Astrocyte (in vitro differentiated cells and primary cell): ENCODE measurements around the gene CASP2. TPM values are rescaled to one million over a fixed set of nuclear protein-coding genes. Genes with fewer than 3 reads are reported as not detected.

Experiments
- DNase-seq: peaks from one replicate; pipeline ENCODE4 v3.0.0-alpha.2; 2010; ENCODE audit warnings: low read depth
- FAIRE-seq: peaks from 2 replicates; lab custom pipeline; 2011; peaks lifted over from hg19 to GRCh38; lab: Jason Lieb, UNC
- H2AFZ ChIP-seq: 2 replicates; pipeline ENCODE4 v1.6.0; 2012; ENCODE audit warnings: low read depth, low read length, inconsistent platforms
- H3K27ac ChIP-seq: 2 replicates; pipeline ENCODE4 v1.5.1; 2011; ENCODE audit warnings: low read depth, low read length, inconsistent platforms
- H3K27me3 ChIP-seq: 2 replicates; pipeline ENCODE4 v1.6.0; 2011; ENCODE audit warnings: low read length, inconsistent platforms; ENCODE audit not compliant: insufficient read depth
- H3K36me3 ChIP-seq: 2 replicates; pipeline ENCODE4 v1.5.1; 2011; ENCODE audit warnings: low read length, inconsistent platforms; ENCODE audit not compliant: insufficient read depth
- H3K4me1 ChIP-seq: 2 replicates; pipeline ENCODE4 v1.5.1; 2011; ENCODE audit warnings: low read length, inconsistent platforms; ENCODE audit not compliant: insufficient read depth
- H3K4me2 ChIP-seq: 2 replicates; pipeline ENCODE4 v1.6.0; 2012; ENCODE audit warnings: low read length, inconsistent platforms
- H3K4me3 ChIP-seq: 2 replicates; pipeline ENCODE4 v1.5.1; 2011; ENCODE audit warnings: low read depth, mild to moderate bottlenecking, low read length, inconsistent platforms; ENCODE audit not compliant: insufficient read depth
- H3K79me2 ChIP-seq: 2 replicates; pipeline ENCODE4 v1.6.0; 2012; ENCODE audit warnings: mild to moderate bottlenecking, low read length, inconsistent platforms; ENCODE audit not compliant: insufficient read depth
- H3K9ac ChIP-seq: 2 replicates; pipeline ENCODE4 v1.6.0; 2012; ENCODE audit warnings: mild to moderate bottlenecking, low read length, inconsistent platforms
- H3K9me3 ChIP-seq: 2 replicates; pipeline ENCODE4 v1.5.1; 2012; ENCODE audit warnings: low read depth, mild to moderate bottlenecking, low read length, inconsistent platforms; ENCODE audit not compliant: insufficient read depth
- H4K20me1 ChIP-seq: 2 replicates; pipeline ENCODE4 v1.6.0; 2012; ENCODE audit warnings: low read length, inconsistent platforms; ENCODE audit not compliant: insufficient read depth
- H3K27ac Mint-ChIP-seq: one replicate; pipeline ENCODE4 v1.8.0; 2021; ENCODE audit warnings: mild to moderate bottlenecking, mixed read lengths; ENCODE audit not compliant: unreplicated experiment
- H3K27me3 Mint-ChIP-seq: one replicate; pipeline ENCODE4 v1.8.0; 2021; ENCODE audit warnings: low read depth, mixed read lengths; ENCODE audit not compliant: unreplicated experiment
- H3K36me3 Mint-ChIP-seq: one replicate; pipeline ENCODE4 v1.8.0; 2021; ENCODE audit warnings: low read depth, mixed read lengths; ENCODE audit not compliant: unreplicated experiment
- H3K4me1 Mint-ChIP-seq: one replicate; pipeline ENCODE4 v1.8.0; 2021; ENCODE audit warnings: low read depth, mixed read lengths; ENCODE audit not compliant: unreplicated experiment
- H3K4me3 Mint-ChIP-seq: one replicate; pipeline ENCODE4 v1.8.0; 2021; ENCODE audit warnings: mild to moderate bottlenecking, moderate library complexity, mixed read lengths; ENCODE audit not compliant: unreplicated experiment
- H3K9me3 Mint-ChIP-seq: one replicate; pipeline ENCODE4 v1.8.0; 2021; ENCODE audit warnings: mild to moderate bottlenecking, mixed read lengths; ENCODE audit not compliant: unreplicated experiment
- CTCF ChIP-seq: IDR thresholded peaks from 2 replicates; pipeline ENCODE4 v1.5.1; 2011; ENCODE audit warnings: low read depth, mild to moderate bottlenecking, inconsistent platforms, low read length, moderate library complexity; ENCODE audit not compliant: insufficient read depth
- EZH2 ChIP-seq: IDR thresholded peaks from 2 replicates; pipeline ENCODE4 v1.6.1; 2012; ENCODE audit warnings: mild to moderate bottlenecking, low read length, inconsistent platforms; ENCODE audit not compliant: insufficient read depth
- total RNA-seq: library from RNA; stranded (reverse); gene quantifications from 2 replicates; pipeline ENCODE4 v1.2.1, GENCODE V29; 2021

Gene CASP2
- total RNA-seq, 1 donor from 2014 or later, result 38.0 TPM

- Mint-ChIP-seq H3K9me3 (no peaks in the 10 kb centered on the region), H3K36me3 (no peaks in the 10 kb centered on the region), H3K27me3 (no peaks in the 10 kb centered on the region), H3K27ac (peak overlapping the region; percentile 87), H3K4me3 (no peak overlapping the region), H3K4me1 (peaks cover 23% of the 10 kb centered on the region)
- TF ChIP-seq EZH2 (no peak), CTCF (no peak)
- no peak overlapping the region for H3K4me3 ChIP-seq
- H3K9me3 ChIP-seq, result no peaks in the 10 kb centered on the region
- no peak overlapping the region for H3K27ac ChIP-seq
- peaks cover 8% of the 10 kb centered on the region for H3K4me1 ChIP-seq
- no peaks in the 10 kb centered on the region for H3K36me3 ChIP-seq
- H2AFZ ChIP-seq, result no peak overlapping the region
- H3K27me3 ChIP-seq, result no peaks in the 10 kb centered on the region
- peak overlapping the region; percentile 19 for H3K9ac ChIP-seq
- no peak for FAIRE-seq
- no peaks in the 10 kb centered on the region for H3K79me2 ChIP-seq
- peak overlapping the region; percentile 56 for H3K4me2 ChIP-seq
- H4K20me1 ChIP-seq, result no peaks in the 10 kb centered on the region
- DNase-seq, result no peak
Measured at GRCh38 chr7:143280160-143280559, 8.0 kb upstream of the CASP2 start.

DNA sequence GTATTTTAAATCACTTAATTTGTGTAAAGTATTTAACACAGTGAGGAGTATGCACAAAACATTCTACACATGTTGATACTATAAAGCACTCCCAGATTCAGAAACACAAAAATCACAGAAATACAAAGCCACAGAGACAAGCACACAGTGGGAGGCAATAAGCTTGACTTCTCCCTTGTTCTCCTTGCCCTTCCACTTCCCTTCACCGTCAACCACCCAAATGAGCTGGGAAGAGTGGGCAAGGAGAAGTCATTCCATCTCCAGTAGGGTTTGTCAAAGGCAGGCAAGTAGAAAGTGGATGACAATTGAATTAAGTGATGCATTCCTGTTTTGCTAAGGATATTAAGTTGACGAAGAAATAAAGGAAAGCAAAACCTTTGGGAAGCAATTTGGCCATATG lies 7.6 kb upstream of the CASP2 start:
- H4K20me1 ChIP-seq, result no peaks in the 10 kb centered on the region
- no peak overlapping the region for H3K4me3 Mint-ChIP-seq
- no peak for TF ChIP-seq EZH2
- no peak for TF ChIP-seq CTCF
- no peak overlapping the region for H3K9ac ChIP-seq
- H3K27ac Mint-ChIP-seq, result no peak overlapping the region
- no peaks in the 10 kb centered on the region for H3K27me3 ChIP-seq
- H3K4me3 ChIP-seq, result no peak overlapping the region
- H3K79me2 ChIP-seq, result no peaks in the 10 kb centered on the region
- no peak overlapping the region for H3K4me2 ChIP-seq
- no peaks in the 10 kb centered on the region for H3K9me3 ChIP-seq
- H3K4me1 ChIP-seq, result peaks cover 8% of the 10 kb centered on the region
- no peak overlapping the region for H2AFZ ChIP-seq
- no peak overlapping the region for H3K27ac ChIP-seq
- no peak for FAIRE-seq
- H3K36me3 Mint-ChIP-seq, result no peaks in the 10 kb centered on the region
- H3K4me1 Mint-ChIP-seq, result peaks cover 23% of the 10 kb centered on the region
- H3K36me3 ChIP-seq, result no peaks in the 10 kb centered on the region
- H3K9me3 Mint-ChIP-seq, result no peaks in the 10 kb centered on the region
- DNase-seq, result no peak
- no peaks in the 10 kb centered on the region for H3K27me3 Mint-ChIP-seq

DNA sequence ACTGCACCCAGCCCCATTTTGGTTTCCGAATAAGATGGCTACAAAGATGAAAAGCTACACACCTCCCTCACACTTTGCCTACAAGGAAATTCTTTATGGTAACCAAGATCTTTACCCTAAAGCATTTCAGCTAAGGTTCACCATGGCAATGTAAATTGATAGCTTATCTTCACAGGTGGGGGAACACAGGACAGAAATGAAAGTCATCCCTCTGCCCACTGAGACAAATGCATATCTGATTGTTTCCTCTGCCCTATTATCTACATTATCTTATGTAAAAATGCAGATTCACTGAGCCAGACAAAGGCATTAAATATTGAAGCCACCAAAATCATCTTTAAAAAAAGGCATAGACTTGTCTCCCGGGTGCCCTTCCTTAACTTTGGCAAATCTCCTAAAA lies 6.6 kb upstream of the CASP2 start:
- Histone ChIP-seq H3K79me2 (no peaks in the 10 kb centered on the region), H3K9ac (no peak overlapping the region), H3K9me3 (no peaks in the 10 kb centered on the region), H3K36me3 (no peaks in the 10 kb centered on the region), H2AFZ (no peak overlapping the region), H3K27me3 (no peaks in the 10 kb centered on the region), H3K4me1 (peaks cover 8% of the 10 kb centered on the region), H3K27ac (no peak overlapping the region), H3K4me3 (no peak overlapping the region), H4K20me1 (no peaks in the 10 kb centered on the region), H3K4me2 (no peak overlapping the region)
- Mint-ChIP-seq H3K4me3 (no peak overlapping the region), H3K27ac (peak overlapping the region; percentile 75), H3K36me3 (no peaks in the 10 kb centered on the region), H3K4me1 (peaks cover 23% of the 10 kb centered on the region), H3K9me3 (no peaks in the 10 kb centered on the region), H3K27me3 (no peaks in the 10 kb centered on the region)
- TF ChIP-seq EZH2 (no peak), CTCF (no peak)
- no peak for DNase-seq
- FAIRE-seq, result no peak
